NK-92 treated with Interleukin-12 subunit alpha and Interleukin-12 subunit beta, amount 100 ng/mL, for 24 hours (cell line): ENCODE data around the gene RBM15B.

Experiments
- DNase-seq: peaks from one replicate; lab custom pipeline; 2025; lab: John Stamatoyannopoulos, UW

Gene RBM15B

GRCh38 chr3:51392355-51393133, 1.5 kb downstream of the RBM15B start:
- DNase-seq = no peak

- no peak for DNase-seq
Observed at GRCh38 chr3:51393134-51393495, 2.0 kb downstream of the RBM15B start.

GRCh38 chr3:51393564-51393963, 2.5 kb downstream of the RBM15B start:
- no peak for DNase-seq

GRCh38 chr3:51394541-51394940, 3.5 kb downstream of the RBM15B start:
- DNase-seq = no peak

- no peak for DNase-seq
Observed at GRCh38 chr3:51395493-51396213, 4.6 kb downstream of the RBM15B start.

GRCh38 chr3:51396401-51396800, 5.3 kb downstream of the RBM15B start:
- DNase-seq = no peak

GRCh38 chr3:51397392-51397791, 6.3 kb downstream of the RBM15B start:
- DNase-seq = no peak

- no peak for DNase-seq
Observed at GRCh38 chr3:51398595-51399310, 7.7 kb downstream of the RBM15B start.

GRCh38 chr3:51400166-51400565, 9.1 kb downstream of the RBM15B start:
- no peak for DNase-seq

- DNase-seq = no peak
Observed at GRCh38 chr3:51401735-51402134, 10.7 kb downstream of the RBM15B start.

- no peak for DNase-seq
Observed at GRCh38 chr3:51403675-51404074, 12.6 kb downstream of the RBM15B start.

- DNase-seq = no peak
Observed at GRCh38 chr3:51408021-51408420, 16.9 kb downstream of the RBM15B start.

GRCh38 chr3:51408813-51409212, 17.7 kb downstream of the RBM15B start:
- no peak for DNase-seq

GRCh38 chr3:51422211-51422610, 31.1 kb downstream of the RBM15B start:
- DNase-seq = no peak

- DNase-seq = no peak
Observed at GRCh38 chr3:51426921-51427320, 35.8 kb downstream of the RBM15B start.

- no peak for DNase-seq
Observed at GRCh38 chr3:51429138-51429537, 38.1 kb downstream of the RBM15B start.

GRCh38 chr3:51434110-51434509, 43.0 kb downstream of the RBM15B start:
- no peak for DNase-seq

GRCh38 chr3:51434746-51435327, 43.8 kb downstream of the RBM15B start:
- DNase-seq = no peak

- no peak for DNase-seq
Observed at GRCh38 chr3:51436998-51437639, 46.0 kb downstream of the RBM15B start.

GRCh38 chr3:51441282-51442030, 50.4 kb downstream of the RBM15B start:
- DNase-seq = no peak

GRCh38 chr3:51445544-51446280, 54.6 kb downstream of the RBM15B start:
- DNase-seq = no peak
